ENCODE measurements around the gene UBE3B. TPM values are rescaled to one million over a fixed set of nuclear protein-coding genes. Genes with fewer than 3 reads are reported as not detected.

Gene UBE3B
- total and polyA plus RNA-seq, 2 donors (not counting 1 experiment from before 2014, with no cell fraction given): 27.2 to 52.1 TPM

GRCh38 chr12:109519787-109520186, 42.4 kb downstream of the UBE3B start:
- Histone ChIP-seq H3K4me3 (ENCODE audit: control extremely low read depth in 1 of 5, extremely low read depth in 1 of 5, insufficient read depth in 1 of 5, low read depth in 2 of 5, low read length in 4 of 5) (no peak overlapping the region), H3K27ac (ENCODE audit: low read length in 2 of 2) (no peak overlapping the region), H3K4me2 (replicated peaks; ENCODE audit: low read depth, low read length, poor library complexity, severe bottlenecking) (no peak overlapping the region), H3K36me3 (replicated peaks in 1 of 2; ENCODE audit: control extremely low read depth in 1 of 2, control insufficient read depth in 1 of 2, extremely low read depth in 1 of 2, insufficient read depth in 2 of 2, low read length in 1 of 2) (peaks cover 5 to 76% of the 10 kb centered on the region in 2 experiments), H3K27me3 (replicated peaks in 1 of 4; ENCODE audit: control extremely low read depth in 1 of 4, control insufficient read depth in 3 of 4, insufficient read depth in 4 of 4, low read length in 3 of 4) (no peaks in the 10 kb centered on the region), H3K9me3 (ENCODE audit: control extremely low read depth in 1 of 3, control insufficient read depth in 2 of 3, insufficient read depth in 1 of 3, low read length in 2 of 3) (no peaks in the 10 kb centered on the region), H3K9ac (ENCODE audit: low read length) (no peak overlapping the region), H4K20me1 (ENCODE audit: control insufficient read depth, insufficient read depth, low read length, poor library complexity, severe bottlenecking) (no peaks in the 10 kb centered on the region), H2AFZ (ENCODE audit: insufficient read depth, low read depth, low read length, poor library complexity, severe bottlenecking) (no peak overlapping the region), H3K79me2 (ENCODE audit: control insufficient read depth, insufficient read depth, low read length) (no peaks in the 10 kb centered on the region), H3K4me1 (ENCODE audit: control insufficient read depth in 2 of 2, insufficient read depth in 2 of 2, low read length in 2 of 2) (no peaks in the 10 kb centered on the region)
- ATAC-seq (ENCODE audit: low read depth): no peak
- Mint-ChIP-seq H3K27ac (no peak overlapping the region), H3K4me1 (no peaks in the 10 kb centered on the region), H3K27me3 (no peaks in the 10 kb centered on the region), H3K9me3 (ENCODE audit: insufficient read depth) (no peaks in the 10 kb centered on the region), H3K4me3 (no peak overlapping the region)
- ChIA-PET POLR2A (no interaction called here), CTCF (interaction anchor here (1.3 to 6.8 kb wide), 2 partner anchors 12 to 254 kb away, joined by 4 to 66 read pairs; no protein-coding TSS in a partner anchor)
- DNase-seq: no peak
- 100% methylated on average over 1 of the region's 6 CpGs for WGBS (ENCODE audit: insufficient coverage)
- TF ChIP-seq EZH2 (IDR thresholded peaks at IDR 0.05; ENCODE audit: borderline replicate concordance, insufficient read depth, low read depth, low read length, poor library complexity, severe bottlenecking) (no peak), CTCF (IDR thresholded peaks at IDR 0.05) (no peak)
- intact Hi-C loops (cut with micrococcal nuclease): no loop called here

- no peak for TF ChIP-seq EZH2 (IDR thresholded peaks at IDR 0.05; ENCODE audit: borderline replicate concordance, insufficient read depth, low read depth, low read length, poor library complexity, severe bottlenecking)
- TF ChIP-seq CTCF (IDR thresholded peaks at IDR 0.05): no peak
- Histone ChIP-seq H3K9ac (ENCODE audit: low read length) (no peak overlapping the region), H4K20me1 (ENCODE audit: control insufficient read depth, insufficient read depth, low read length, poor library complexity, severe bottlenecking) (no peaks in the 10 kb centered on the region), H3K4me3 (ENCODE audit: control extremely low read depth in 1 of 5, extremely low read depth in 1 of 5, insufficient read depth in 1 of 5, low read depth in 2 of 5, low read length in 4 of 5) (no peak overlapping the region), H3K27ac (ENCODE audit: low read length in 2 of 2) (no peak overlapping the region), H3K4me2 (replicated peaks; ENCODE audit: low read depth, low read length, poor library complexity, severe bottlenecking) (no peak overlapping the region), H3K9me3 (ENCODE audit: control extremely low read depth in 1 of 3, control insufficient read depth in 2 of 3, insufficient read depth in 1 of 3, low read length in 2 of 3) (no peaks in the 10 kb centered on the region), H3K79me2 (ENCODE audit: control insufficient read depth, insufficient read depth, low read length) (no peaks in the 10 kb centered on the region), H3K4me1 (ENCODE audit: control insufficient read depth in 2 of 2, insufficient read depth in 2 of 2, low read length in 2 of 2) (no peaks in the 10 kb centered on the region), H2AFZ (ENCODE audit: insufficient read depth, low read depth, low read length, poor library complexity, severe bottlenecking) (no peak overlapping the region), H3K36me3 (replicated peaks in 1 of 2; ENCODE audit: control extremely low read depth in 1 of 2, control insufficient read depth in 1 of 2, extremely low read depth in 1 of 2, insufficient read depth in 2 of 2, low read length in 1 of 2) (peaks cover 5 to 84% of the 10 kb centered on the region in 2 experiments), H3K27me3 (replicated peaks in 1 of 4; ENCODE audit: control extremely low read depth in 1 of 4, control insufficient read depth in 3 of 4, insufficient read depth in 4 of 4, low read length in 3 of 4) (no peaks in the 10 kb centered on the region)
- DNase-seq (no peak), ATAC-seq (ENCODE audit: low read depth) (no peak)
- Mint-ChIP-seq H3K27me3 (no peaks in the 10 kb centered on the region), H3K9me3 (ENCODE audit: insufficient read depth) (no peaks in the 10 kb centered on the region), H3K4me3 (no peak overlapping the region), H3K4me1 (no peaks in the 10 kb centered on the region), H3K27ac (no peak overlapping the region)
- ChIA-PET POLR2A (no interaction called here), CTCF (interaction anchor here (6.8 kb wide), 1 partner anchor 252 kb away, joined by 66 read pairs; no protein-coding TSS in a partner anchor)
- intact Hi-C loops (cut with micrococcal nuclease): no loop called here
- WGBS (ENCODE audit: insufficient coverage): 92% methylated on average over 8 of the region's 10 CpGs
These were observed 44.4 kb downstream of the UBE3B start for GRCh38 chr12:109521831-109522230.

Data from B cell (primary cell).